ENCODE measurements around the gene URB2.

Gene URB2

GRCh38 chr1:229650045-229650444 lies 24.0 kb downstream of the URB2 start:
- no peak for DNase-seq

GRCh38 chr1:229651546-229651945 lies 25.5 kb downstream of the URB2 start:
- DNase-seq, result no peak

GRCh38 chr1:229653420-229653819 lies 27.4 kb downstream of the URB2 start:
- DNase-seq, result no peak

- DNase-seq, result no peak
Measured at GRCh38 chr1:229655781-229656180, 29.7 kb downstream of the URB2 start.

GRCh38 chr1:229657993-229658755 lies 32.1 kb downstream of the URB2 start:
- DNase-seq, result no peak

- peak; percentile 59 to 66 for DNase-seq
Measured at GRCh38 chr1:229661022-229661877, 35.2 kb downstream of the URB2 start.

GRCh38 chr1:229661897-229662296 lies 35.9 kb downstream of the URB2 start:
- no peak for DNase-seq

- peak; percentile 80 to 84 for DNase-seq
Measured at GRCh38 chr1:229664133-229664689, 38.2 kb downstream of the URB2 start.

- no peak for DNase-seq
Measured at GRCh38 chr1:229665912-229666558, 40.0 kb downstream of the URB2 start.

- DNase-seq, result no peak
Measured at GRCh38 chr1:229666585-229666984, 40.5 kb downstream of the URB2 start.

GRCh38 chr1:229669333-229669732 lies 43.3 kb downstream of the URB2 start:
- DNase-seq, result no peak

GRCh38 chr1:229671310-229671709 lies 45.3 kb downstream of the URB2 start:
- no peak for DNase-seq

GRCh38 chr1:229672246-229672645 lies 46.2 kb downstream of the URB2 start:
- no peak for DNase-seq

- no peak for DNase-seq
Measured at GRCh38 chr1:229674042-229674441, 48.0 kb downstream of the URB2 start.

- no peak for DNase-seq
Measured at GRCh38 chr1:229675396-229675795, 49.3 kb downstream of the URB2 start.

GRCh38 chr1:229685149-229685548 lies 59.1 kb downstream of the URB2 start:
- DNase-seq, result no peak

- DNase-seq, result no peak
Measured at GRCh38 chr1:229689273-229689672, 63.2 kb downstream of the URB2 start.

- no peak for DNase-seq
Measured at GRCh38 chr1:229689904-229690303, 63.9 kb downstream of the URB2 start.

- DNase-seq, result no peak
Measured at GRCh38 chr1:229690662-229691061, 64.6 kb downstream of the URB2 start.

GRCh38 chr1:229691362-229691761 lies 65.3 kb downstream of the URB2 start:
- no peak for DNase-seq

- DNase-seq, result no peak
Measured at GRCh38 chr1:229693129-229693900, 67.3 kb downstream of the URB2 start.

- no peak for DNase-seq
Measured at GRCh38 chr1:229694053-229694693, 68.1 kb downstream of the URB2 start.
